HT1080 (cell line): ENCODE data around the gene L2HGDH. TPM values are rescaled to one million over a fixed set of nuclear protein-coding genes. Genes with fewer than 3 reads are reported as not detected.

Experiments used
- DNase-seq: peaks from one replicate; pipeline ENCODE4 v3.0.0-alpha.2; 2015; ENCODE audit warnings: low read depth
- total RNA-seq: library from RNA; depleted of rRNA; stranded (reverse); fragments of >200 nt; shearing (Covaris generic); gene quantifications from 2 replicates; pipeline ENCODE4 v1.2.3, GENCODE V29; 2014

The L2HGDH gene
- total RNA-seq, 1 experiment from 2014 or later = 11.6 TPM

DNA sequence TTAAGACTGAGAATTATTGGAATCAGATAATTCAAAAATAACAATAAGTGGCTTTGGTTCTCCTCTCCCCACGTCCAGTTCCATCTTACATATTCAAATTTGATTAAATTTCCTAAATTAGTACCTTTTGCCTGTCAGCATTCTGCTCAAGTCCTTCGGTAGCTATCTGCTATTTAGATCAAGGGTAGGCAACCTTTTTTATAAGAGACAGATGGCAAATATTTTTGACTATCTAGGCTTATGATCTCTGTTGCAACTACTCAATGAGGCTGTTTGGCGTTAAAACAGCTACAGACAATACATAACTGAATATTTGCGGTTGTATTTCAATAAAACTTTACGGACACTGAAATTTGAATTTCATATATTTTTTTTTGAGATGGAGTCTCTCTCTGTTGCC lies 21.7 kb downstream of the L2HGDH start:
- no peak for DNase-seq

DNA sequence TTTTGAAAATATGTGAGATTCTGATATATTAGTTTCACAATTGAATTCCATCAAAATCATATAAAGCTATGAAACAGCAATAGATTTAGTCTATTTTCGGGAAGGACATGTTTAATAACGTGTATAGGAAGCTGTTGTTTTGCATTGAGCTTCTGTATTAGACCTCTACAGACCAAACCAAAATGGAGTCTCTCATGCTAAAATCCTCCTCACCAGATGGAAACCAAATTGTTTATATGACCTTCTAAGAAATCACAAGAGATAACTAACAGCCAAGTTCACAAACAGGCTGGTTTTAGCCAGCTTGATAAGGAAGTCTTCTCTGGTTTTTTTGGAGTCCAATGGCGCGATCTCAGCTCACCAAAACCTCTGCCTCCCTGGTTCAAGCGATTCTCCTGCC lies 23.9 kb downstream of the L2HGDH start:
- DNase-seq = no peak

- DNase-seq = no peak
Observed at GRCh38 chr14:50285861-50286260, 26.2 kb downstream of the L2HGDH start.

DNA sequence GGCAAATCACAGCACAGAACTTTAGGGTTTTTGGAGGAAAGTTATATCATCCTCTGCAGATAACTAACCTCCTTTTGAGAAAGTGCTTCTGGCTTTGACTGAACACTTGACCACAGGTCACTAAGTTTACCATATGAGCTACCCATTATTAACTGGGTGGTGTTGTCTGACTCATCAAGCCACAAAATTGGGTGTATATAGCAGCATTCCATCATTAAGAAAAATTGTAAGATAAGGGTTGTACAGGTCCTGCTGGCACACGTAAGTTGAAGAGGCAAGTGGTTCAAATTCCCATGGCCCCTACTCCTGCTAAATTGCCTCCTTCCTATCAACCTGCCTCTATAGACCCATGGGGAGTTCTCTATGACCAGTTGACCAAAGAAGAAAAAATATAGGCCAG lies 39.5 kb downstream of the L2HGDH start:
- DNase-seq = peak; percentile 5

DNA sequence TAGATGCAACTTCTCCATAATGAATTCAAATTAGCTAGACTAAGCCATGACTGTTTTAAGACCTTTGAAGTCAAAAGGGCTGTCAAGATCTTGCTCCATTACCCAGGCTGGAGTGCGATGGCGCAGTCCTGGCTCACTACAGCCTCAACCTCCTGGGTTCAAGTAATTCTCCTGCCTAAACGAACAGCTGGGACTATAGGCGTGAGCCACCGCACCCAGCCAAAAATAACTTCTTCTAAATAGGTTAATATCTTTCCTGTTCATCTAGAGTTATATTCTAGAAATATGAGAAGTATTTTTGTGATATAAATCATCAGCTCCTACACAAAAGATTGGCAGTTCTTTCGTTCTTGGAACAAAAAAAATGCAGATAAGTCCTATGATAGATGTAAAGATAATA lies 41.1 kb downstream of the L2HGDH start:
- DNase-seq = no peak

GRCh38 chr14:50265029-50265428 lies 47.0 kb downstream of the L2HGDH start:
- DNase-seq = no peak

- no peak for DNase-seq
Observed at GRCh38 chr14:50263321-50263720, 48.7 kb downstream of the L2HGDH start.

DNA sequence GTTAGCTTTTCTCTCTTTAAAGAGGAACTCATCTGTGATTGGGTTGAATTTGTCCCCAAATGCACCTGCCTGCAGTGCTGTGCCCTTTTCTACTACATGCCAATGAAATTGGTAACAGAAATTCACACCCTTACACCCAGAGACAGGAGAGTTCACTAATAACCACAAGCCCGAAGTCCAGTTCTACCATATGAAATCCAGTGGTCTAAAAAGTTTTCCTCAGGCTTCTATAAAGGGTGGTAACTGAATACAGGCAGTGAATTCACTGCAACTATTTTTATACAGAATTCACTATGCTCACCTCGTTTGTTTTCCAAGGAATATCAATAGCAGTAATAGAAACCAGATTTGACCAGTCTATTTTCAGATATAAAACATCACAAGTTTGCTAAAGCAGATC lies 49.2 kb downstream of the L2HGDH start:
- no peak for DNase-seq

DNA sequence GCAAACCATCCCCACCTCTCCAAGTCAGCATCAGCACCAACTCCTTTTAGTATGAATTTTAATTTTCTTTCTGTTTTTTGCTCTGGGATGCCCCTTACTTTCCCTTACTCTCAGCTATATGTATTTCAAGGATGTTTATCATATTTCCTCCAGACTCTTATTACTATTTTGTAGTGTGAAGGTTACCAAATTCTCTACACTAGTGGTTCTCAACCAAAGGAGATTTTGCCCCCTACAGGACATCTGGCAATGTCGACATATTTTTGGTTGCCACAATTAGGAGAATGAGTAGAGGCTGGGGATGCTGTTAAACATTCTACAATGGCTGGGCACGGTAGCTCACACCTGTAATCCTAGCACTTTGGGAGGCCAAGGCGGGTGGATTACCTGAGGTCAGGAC lies 51.5 kb downstream of the L2HGDH start:
- DNase-seq = peak; percentile 15

DNA sequence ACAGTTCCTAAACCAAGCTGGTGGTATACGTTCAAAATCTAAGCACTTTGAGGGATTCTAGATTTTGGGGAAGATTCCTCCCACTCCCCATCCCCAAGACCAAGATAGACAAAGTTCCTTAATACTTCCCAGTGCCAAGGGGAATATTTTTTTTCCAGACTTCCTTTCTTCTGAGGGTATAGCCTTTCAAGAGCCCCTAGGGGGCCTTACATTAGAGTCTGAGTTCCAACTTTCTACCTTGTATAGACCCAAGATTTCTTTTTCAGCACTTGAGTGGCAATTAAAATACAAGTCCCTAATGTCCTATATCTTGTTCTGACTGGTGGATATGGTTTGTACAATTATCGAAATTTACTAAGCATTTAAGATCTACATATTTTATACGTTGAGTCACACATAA lies 52.0 kb downstream of the L2HGDH start:
- no peak for DNase-seq

DNA sequence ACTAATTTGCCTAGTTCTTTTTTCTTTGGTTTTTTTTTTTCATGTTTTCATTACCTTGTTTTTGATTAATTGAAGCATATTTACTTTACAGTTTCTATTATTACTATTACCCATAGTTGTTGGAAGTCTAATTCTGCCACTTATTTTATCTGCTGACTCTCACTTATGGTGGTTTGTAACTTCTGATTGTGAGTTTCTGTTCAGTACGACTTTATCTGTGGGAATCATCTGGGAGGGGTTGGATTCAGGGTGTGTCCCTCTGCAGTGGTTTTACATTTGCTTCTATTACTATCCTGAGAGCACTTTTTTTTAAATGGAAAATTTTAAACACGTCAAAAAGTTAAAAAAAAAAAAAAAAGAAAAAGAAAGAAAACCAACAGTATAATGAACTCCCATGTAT lies 54.3 kb downstream of the L2HGDH start:
- no peak for DNase-seq

DNA sequence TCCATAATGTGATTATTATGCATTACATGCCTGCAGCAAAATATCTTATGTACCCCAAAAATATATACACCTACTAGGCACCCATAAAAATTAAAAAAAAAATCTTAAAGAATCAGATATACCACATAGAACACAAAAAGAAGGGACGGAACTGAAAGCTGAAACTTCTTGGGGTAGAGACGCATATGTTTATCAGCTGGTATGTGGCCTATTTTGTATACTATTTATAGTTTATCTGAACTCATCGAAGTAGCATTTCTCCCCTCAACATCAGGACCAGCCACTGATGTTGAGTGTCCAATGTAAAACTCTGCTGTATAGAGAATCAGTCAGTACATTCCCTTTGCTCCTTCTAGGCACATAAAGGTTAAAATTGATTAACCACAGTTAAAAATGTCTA lies 57.8 kb downstream of the L2HGDH start:
- no peak for DNase-seq

DNA sequence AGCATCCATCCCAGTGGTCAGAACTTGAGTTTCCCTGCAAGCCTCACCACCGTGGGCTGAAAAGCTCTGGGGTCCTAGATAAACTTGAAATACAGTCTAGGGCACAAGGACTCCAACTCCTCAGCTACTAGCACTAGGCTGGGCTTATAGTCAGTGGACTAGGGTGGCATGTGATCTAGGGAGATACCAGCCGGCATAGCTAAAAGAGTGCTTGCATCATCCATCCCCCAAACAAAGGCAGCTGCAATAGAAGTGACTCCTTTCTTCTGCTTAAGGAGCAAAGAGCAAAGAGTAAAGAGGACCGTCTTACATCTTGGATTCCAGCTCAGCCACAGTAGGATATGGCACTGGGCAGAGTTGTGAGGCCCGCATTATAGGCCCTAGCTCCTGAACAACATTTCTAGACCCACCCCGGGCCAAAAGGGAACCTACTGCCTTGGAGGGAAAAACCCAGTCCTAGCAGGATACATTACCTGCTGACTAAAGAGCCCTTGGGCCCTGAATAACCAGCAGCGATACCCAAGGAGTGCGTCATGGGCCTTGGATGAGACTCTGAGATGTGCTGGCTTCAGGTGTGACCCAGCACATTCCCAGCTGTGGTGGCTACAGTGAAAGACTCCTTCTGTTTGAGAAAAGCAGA lies 62.8 kb downstream of the L2HGDH start:
- DNase-seq = no peak

- no peak for DNase-seq
Observed at GRCh38 chr14:50247245-50247644, 64.8 kb downstream of the L2HGDH start.

DNA sequence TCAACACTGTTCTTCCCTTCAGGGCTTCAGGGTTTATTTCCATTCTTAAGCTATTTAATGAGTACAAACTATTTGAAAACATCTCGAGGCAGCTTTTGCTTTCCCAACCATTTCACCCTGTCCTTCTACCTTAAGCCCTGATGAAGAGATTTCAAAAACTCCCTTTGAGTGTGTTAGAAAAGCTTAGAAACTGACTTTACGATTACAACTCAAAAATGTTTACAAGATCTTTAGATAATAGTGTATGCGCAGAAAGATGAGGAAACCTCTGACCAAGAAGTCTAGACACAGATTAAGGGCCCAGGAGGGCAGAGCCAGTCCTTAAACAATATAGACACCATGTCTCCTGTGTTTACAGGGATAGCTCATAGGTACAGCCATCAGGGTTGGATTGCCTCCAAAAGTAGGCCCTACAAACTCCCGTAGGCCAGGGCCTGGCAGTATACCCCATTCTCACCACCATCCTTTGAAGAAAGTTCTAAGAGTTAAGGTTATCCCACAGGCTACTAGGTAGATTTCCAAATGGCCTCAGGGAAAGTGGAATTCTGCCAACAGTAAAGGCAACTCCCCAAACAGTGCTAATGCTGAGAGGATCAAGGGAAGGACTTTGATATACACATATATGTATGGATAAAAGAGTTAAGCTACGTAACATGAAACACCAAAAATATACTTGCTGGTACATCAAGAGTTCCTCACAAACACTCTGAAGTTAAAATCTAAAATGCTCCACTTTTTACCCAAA lies 69.3 kb downstream of the L2HGDH start:
- no peak for DNase-seq

- DNase-seq = no peak
Observed at GRCh38 chr14:50242096-50242495, 69.9 kb downstream of the L2HGDH start.

DNA sequence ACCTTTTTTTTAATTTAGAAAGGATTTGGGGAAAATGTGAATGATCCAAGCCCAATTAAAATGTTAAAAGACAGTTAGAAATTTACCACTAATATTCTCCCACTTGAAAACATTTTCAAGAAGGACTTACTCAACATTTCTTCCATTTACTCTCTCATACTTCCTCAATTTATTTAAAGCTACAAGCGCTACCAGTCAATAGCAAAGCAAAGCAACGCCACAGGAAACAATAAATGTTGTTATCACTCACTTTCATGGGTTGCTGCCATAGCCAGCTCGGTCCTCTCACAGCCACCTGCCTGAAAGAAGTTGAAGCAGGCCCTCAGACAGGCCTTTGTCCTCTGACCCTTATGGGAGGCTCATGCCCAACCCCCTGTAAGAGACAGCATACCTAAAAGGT lies 74.6 kb downstream of the L2HGDH start:
- DNase-seq = no peak

DNA sequence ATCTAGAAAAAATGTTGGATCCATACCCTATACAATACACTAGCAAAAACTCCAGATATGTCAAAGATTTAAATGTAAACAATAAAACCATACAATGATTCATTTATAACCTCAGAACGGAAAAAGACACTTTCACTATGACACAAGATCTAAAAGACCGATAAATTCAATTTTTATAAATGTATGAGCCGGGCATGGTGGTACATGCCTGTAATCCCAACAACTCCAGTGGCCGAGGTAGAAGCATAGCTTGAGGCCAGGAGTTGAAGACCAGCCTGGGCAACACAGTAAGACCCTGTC lies 78.1 kb downstream of the L2HGDH start:
- DNase-seq = peak; percentile 2

- DNase-seq = no peak
Observed at GRCh38 chr14:50233166-50233950, 78.7 kb downstream of the L2HGDH start.

DNA sequence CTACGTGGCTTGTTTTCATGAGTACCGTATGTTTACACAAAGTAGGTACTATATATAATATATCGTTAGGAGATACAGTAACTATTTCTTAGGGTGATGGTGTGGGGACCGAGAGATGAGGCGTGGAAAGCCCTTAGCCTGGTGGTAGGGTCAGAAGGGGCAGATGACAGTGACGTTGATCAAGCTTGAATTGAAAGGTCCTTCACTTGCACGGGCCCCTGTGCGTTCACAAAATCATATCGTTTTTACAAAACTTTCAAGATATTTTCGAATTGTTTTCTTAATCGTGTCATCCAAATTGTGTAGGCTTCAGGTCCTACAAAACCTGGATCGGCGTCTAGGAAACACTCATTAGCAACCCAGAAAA lies 79.8 kb downstream of the L2HGDH start:
- no peak for DNase-seq

DNA sequence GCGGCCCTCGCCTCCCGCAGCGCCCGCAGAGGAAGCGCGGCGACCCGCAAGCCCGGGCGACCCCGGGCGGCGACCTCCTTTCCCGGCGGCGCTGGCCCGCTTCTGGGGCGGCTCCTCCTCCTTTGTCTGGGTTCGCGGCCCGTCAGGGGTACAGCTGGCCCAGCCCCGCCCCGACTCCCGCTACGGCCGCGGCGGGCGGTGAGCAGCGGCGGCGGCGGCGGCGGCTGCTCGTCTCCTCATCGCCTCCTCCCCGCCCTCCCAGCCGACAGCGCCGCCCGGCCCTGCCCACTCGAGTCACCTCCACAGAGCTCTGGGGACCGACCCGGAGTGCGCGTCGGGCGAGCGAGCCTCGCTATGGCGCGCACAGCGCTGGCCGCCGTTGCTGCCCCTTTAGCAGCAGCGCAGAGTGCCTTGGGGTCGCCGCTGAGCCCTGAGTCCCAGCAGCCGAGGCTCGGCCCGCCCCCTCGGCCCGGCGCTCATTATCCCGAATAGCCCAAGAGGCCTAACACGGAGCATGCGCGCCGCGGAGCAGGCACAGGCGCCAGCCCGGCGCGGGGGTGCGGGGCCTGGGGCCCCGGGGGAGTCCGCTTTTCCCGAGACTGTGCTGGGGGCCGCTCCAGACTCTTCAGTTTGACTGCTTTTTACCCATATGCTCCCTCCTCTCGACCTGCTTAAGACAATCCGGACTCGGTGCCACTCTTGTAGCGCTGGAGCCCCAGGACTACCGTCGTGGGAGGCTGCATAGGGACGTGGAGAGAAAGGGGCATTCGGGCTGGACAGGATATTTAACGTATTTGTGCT lies 80.4 kb downstream of the L2HGDH start, which contains the start of gene SOS2:
Gene SOS2, minus strand, starts transcription at position 104 of the 801 bp plus-strand sequence. CDS start 295 bp downstream, outside the sequence.
- peak; percentile 83 for DNase-seq
